ENCODE data around the gene SRRM3. TPM values are rescaled to one million over a fixed set of nuclear protein-coding genes. Genes with fewer than 3 reads are reported as not detected.

Gene SRRM3
- total RNA-seq, 1 donor from 2014 or later: not detected

DNA sequence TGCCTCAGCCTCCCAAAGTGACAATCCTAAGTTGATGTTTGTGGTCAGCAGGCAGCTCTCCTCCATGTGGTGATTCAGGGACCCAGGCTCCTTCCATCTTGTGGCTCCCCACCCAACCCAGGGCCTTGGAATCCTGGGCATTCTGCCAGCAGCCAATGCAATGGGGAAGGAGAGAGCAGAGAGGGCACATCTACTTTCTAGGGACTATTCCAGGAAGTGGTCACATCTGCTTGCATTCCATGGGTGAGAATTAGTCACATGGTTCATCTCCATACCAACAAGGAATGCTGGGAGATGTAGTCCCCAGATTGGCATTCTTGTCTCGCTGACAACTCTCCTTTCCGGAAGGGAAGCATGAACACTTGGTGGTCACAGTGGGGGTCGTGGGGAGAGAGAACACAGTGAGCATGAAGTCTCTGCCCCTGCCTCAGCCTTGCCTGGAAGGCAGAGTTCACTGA, 9.9 kb upstream of the SRRM3 start:
- Mint-ChIP-seq H3K36me3 (ENCODE audit: low read depth) (no peaks in the 10 kb centered on the region), H3K27ac (no peak overlapping the region), H3K4me3 (no peak overlapping the region), H3K4me1 (no peaks in the 10 kb centered on the region), H3K27me3 (peaks cover 14% of the 10 kb centered on the region), H3K9me3 (no peaks in the 10 kb centered on the region)
- intact Hi-C loops (cut with micrococcal nuclease): no loop called here
- POLR2A ChIA-PET: no interaction called here
- ATAC-seq (ENCODE audit: low read depth) (no peak), DNase-seq (no peak)
- TF ChIP-seq, protein P1, sequence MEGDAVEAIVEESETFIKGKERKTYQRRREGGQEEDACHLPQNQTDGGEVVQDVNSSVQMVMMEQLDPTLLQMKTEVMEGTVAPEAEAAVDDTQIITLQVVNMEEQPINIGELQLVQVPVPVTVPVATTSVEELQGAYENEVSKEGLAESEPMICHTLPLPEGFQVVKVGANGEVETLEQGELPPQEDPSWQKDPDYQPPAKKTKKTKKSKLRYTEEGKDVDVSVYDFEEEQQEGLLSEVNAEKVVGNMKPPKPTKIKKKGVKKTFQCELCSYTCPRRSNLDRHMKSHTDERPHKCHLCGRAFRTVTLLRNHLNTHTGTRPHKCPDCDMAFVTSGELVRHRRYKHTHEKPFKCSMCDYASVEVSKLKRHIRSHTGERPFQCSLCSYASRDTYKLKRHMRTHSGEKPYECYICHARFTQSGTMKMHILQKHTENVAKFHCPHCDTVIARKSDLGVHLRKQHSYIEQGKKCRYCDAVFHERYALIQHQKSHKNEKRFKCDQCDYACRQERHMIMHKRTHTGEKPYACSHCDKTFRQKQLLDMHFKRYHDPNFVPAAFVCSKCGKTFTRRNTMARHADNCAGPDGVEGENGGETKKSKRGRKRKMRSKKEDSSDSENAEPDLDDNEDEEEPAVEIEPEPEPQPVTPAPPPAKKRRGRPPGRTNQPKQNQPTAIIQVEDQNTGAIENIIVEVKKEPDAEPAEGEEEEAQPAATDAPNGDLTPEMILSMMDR (IDR thresholded peaks at IDR 0.05): no peak
- CTCF ChIA-PET: interaction anchor here (1.0 kb wide), 1 partner anchor 13 kb away, joined by 3 read pairs; no protein-coding TSS in a partner anchor

DNA sequence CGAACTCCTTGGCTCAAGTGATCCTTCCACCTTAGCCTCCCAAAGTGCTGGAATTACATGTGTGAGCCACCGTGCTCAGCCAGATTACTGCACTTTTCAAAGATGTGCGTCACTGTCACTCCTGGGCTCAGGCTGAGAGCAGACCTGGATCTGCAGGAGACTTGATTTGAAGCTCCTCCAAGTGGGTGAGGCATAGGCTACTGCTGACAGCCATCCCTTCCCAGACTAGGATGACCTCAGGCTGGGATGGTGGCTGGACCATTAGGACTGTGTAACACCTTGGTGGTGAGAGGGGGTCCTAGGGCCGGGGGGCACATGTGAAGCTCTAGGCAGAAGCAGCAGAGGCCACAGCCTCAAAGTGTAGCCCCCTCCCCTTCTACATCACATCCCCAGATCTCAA, 8.2 kb upstream of the SRRM3 start:
- ATAC-seq (ENCODE audit: low read depth) (no peak), DNase-seq (no peak)
- H3K27ac Mint-ChIP-seq: no peak overlapping the region
- intact Hi-C loops (cut with micrococcal nuclease): no loop called here
- H3K4me1 Mint-ChIP-seq: no peaks in the 10 kb centered on the region
- CTCF ChIA-PET: no interaction called here
- POLR2A ChIA-PET: no interaction called here
- peaks cover 15% of the 10 kb centered on the region for H3K27me3 Mint-ChIP-seq
- H3K36me3 Mint-ChIP-seq (ENCODE audit: low read depth): no peaks in the 10 kb centered on the region
- TF ChIP-seq, protein P1 (IDR thresholded peaks at IDR 0.05): no peak
- no peak overlapping the region for H3K4me3 Mint-ChIP-seq
- H3K9me3 Mint-ChIP-seq: no peaks in the 10 kb centered on the region

DNA sequence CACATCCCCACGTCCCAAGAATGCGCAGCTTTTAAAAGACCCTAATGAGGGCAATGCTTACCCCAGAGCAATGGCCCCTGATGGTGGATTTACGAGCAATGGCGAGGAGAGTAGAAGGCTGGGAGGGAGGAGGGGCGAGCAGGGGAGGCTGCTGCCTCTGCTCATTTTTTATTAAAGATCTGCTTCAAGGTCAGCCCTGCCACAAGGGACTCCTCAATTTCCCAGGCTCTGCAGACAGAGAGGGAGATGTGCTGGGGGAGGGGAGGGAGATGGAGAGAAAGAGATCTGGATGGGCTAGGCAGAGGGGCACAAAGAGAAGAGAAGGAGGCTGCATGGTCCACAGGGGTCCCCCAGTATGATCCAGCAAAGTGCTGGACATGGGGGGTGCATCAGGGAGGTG, 7.8 kb upstream of the SRRM3 start:
- no peak for DNase-seq
- H3K27ac Mint-ChIP-seq: no peak overlapping the region
- ATAC-seq (ENCODE audit: low read depth): no peak
- no peaks in the 10 kb centered on the region for H3K36me3 Mint-ChIP-seq (ENCODE audit: low read depth)
- ChIA-PET CTCF (no interaction called here), POLR2A (no interaction called here)
- no peaks in the 10 kb centered on the region for H3K4me1 Mint-ChIP-seq
- intact Hi-C loops (cut with micrococcal nuclease): no loop called here
- peaks cover 13% of the 10 kb centered on the region for H3K27me3 Mint-ChIP-seq
- H3K4me3 Mint-ChIP-seq: no peak overlapping the region
- no peaks in the 10 kb centered on the region for H3K9me3 Mint-ChIP-seq
- TF ChIP-seq, protein P1 (IDR thresholded peaks at IDR 0.05): no peak

DNA sequence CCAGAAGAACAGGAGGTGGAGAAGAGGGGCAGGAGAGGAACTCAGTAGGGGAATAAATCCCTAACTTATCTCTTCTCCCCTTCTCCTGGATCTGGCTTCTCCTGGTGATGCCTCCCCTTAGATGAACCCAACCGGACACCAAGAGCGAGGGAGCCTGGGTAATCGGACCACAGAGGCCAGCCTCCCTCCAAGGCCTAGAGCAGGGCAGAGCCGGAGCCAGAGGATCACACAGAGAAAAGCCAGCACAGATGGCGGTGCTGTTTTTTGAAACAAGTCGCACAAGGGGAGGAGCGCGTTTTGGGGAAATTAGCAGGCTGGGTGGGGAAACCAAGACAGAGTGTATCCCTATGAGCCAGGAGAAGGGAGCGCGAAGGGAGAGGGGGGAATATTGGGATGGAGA, 4.9 kb upstream of the SRRM3 start:
- Mint-ChIP-seq H3K4me1 (no peaks in the 10 kb centered on the region), H3K9me3 (no peaks in the 10 kb centered on the region), H3K27me3 (peaks cover 22% of the 10 kb centered on the region), H3K36me3 (ENCODE audit: low read depth) (no peaks in the 10 kb centered on the region), H3K27ac (no peak overlapping the region), H3K4me3 (no peak overlapping the region)
- DNase-seq (no peak), ATAC-seq (ENCODE audit: low read depth) (no peak)
- intact Hi-C loops (cut with micrococcal nuclease): no loop called here
- TF ChIP-seq, protein P1 (IDR thresholded peaks at IDR 0.05): no peak
- POLR2A ChIA-PET: no interaction called here
- CTCF ChIA-PET: no interaction called here

DNA sequence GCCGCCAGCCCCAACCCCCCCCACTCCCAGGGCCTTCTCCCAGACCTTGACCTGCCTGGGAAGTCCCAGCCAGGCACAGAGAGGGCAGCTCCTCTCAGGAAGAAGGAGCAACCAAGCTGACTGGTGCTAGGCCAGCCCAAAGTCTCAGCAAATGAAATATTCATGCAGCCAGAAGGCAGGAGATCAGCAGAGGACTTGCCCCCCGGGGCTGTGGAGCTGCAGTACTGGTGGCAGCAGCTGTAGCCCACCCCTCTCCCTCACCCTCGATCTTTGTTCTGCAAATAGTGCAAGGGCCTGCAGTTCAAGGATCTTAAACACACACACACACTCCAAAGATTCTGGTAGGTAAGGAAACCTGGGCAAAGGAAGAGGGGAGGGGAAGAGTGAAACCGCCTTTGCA, 3.5 kb upstream of the SRRM3 start:
- H3K4me3 Mint-ChIP-seq: no peak overlapping the region

More for the DNA sequence above, 3.5 kb upstream of the SRRM3 start:
- Mint-ChIP-seq H3K4me1 (no peaks in the 10 kb centered on the region), H3K9me3 (no peaks in the 10 kb centered on the region), H3K36me3 (ENCODE audit: low read depth) (no peaks in the 10 kb centered on the region), H3K27ac (no peak overlapping the region), H3K27me3 (peaks cover 28% of the 10 kb centered on the region)
- CTCF ChIA-PET: no interaction called here
- intact Hi-C loops (cut with micrococcal nuclease): no loop called here
- DNase-seq (no peak), ATAC-seq (ENCODE audit: low read depth) (no peak)
- TF ChIP-seq, protein P1 (IDR thresholded peaks at IDR 0.05): no peak
- POLR2A ChIA-PET: no interaction called here

Measured in activated B cell treated with CpG ODN at 0.5 μM for 24 hours (primary cell).